ENCODE data around the gene UBE2QL1. TPM values are rescaled to one million over a fixed set of nuclear protein-coding genes. Genes with fewer than 3 reads are reported as not detected.

UBE2QL1 gene
- total RNA-seq, 1 experiment from 2014 or later, result not detected

GRCh38 chr5:6411141-6411540 lies 37.5 kb upstream of the UBE2QL1 start:
- H3K4me3 ChIP-seq (ENCODE audit: low read depth, low read length), result no peak overlapping the region
- intact Hi-C loops (cut with micrococcal nuclease; ENCODE audit: unreplicated experiment), result no loop called here
- H3K4me3 Mint-ChIP-seq (ENCODE audit: unreplicated experiment), result no peak overlapping the region
- DNase-seq, result no peak
- H3K4me1 Mint-ChIP-seq (ENCODE audit: low read depth, unreplicated experiment), result no peaks in the 10 kb centered on the region
- no TSS peak for BruUV-seq (replicated peaks)
- H3K4me1 ChIP-seq, result no peaks in the 10 kb centered on the region
- no peaks in the 10 kb centered on the region for H3K9me3 ChIP-seq
- H3K36me3 ChIP-seq (ENCODE audit: control insufficient read depth, insufficient read depth, low read length), result no peaks in the 10 kb centered on the region
- ChIA-PET POLR2A (no interaction called here), CTCF (no interaction called here)
- H3K27me3 Mint-ChIP-seq (ENCODE audit: insufficient read depth, unreplicated experiment), result peaks cover 18% of the 10 kb centered on the region
- no peaks in the 10 kb centered on the region for H3K9me3 Mint-ChIP-seq (ENCODE audit: unreplicated experiment)
- no peak overlapping the region for H3K27ac Mint-ChIP-seq (ENCODE audit: unreplicated experiment)
- TF ChIP-seq CTCF (IDR thresholded peaks at IDR 0.05; ENCODE audit: insufficient read depth in 1 of 2, low read depth in 1 of 2, low read length in 1 of 2, severe bottlenecking in 1 of 2, unreplicated experiment in 1 of 2), result no peak
- H3K27me3 ChIP-seq (replicated peaks; ENCODE audit: control insufficient read depth, insufficient read depth, low read length), result no peaks in the 10 kb centered on the region
- no peaks in the 10 kb centered on the region for H3K36me3 Mint-ChIP-seq (ENCODE audit: insufficient read depth, unreplicated experiment)

- Mint-ChIP-seq H3K4me1 (ENCODE audit: low read depth, unreplicated experiment) (no peaks in the 10 kb centered on the region), H3K36me3 (ENCODE audit: insufficient read depth, unreplicated experiment) (no peaks in the 10 kb centered on the region), H3K9me3 (ENCODE audit: unreplicated experiment) (no peaks in the 10 kb centered on the region), H3K27ac (ENCODE audit: unreplicated experiment) (no peak overlapping the region), H3K4me3 (ENCODE audit: unreplicated experiment) (no peak overlapping the region), H3K27me3 (ENCODE audit: insufficient read depth, unreplicated experiment) (peaks cover 20% of the 10 kb centered on the region)
- no peaks in the 10 kb centered on the region for H3K9me3 ChIP-seq
- TF ChIP-seq CTCF (IDR thresholded peaks at IDR 0.05; ENCODE audit: insufficient read depth in 1 of 2, low read depth in 1 of 2, low read length in 1 of 2, severe bottlenecking in 1 of 2, unreplicated experiment in 1 of 2), result no peak
- no peak for DNase-seq
- H3K36me3 ChIP-seq (ENCODE audit: control insufficient read depth, insufficient read depth, low read length), result no peaks in the 10 kb centered on the region
- no TSS peak for BruUV-seq (replicated peaks)
- H3K4me1 ChIP-seq, result no peaks in the 10 kb centered on the region
- intact Hi-C loops (cut with micrococcal nuclease; ENCODE audit: unreplicated experiment), result no loop called here
- no peak overlapping the region for H3K4me3 ChIP-seq (ENCODE audit: low read depth, low read length)
- CTCF ChIA-PET, result no interaction called here
- H3K27me3 ChIP-seq (replicated peaks; ENCODE audit: control insufficient read depth, insufficient read depth, low read length), result no peaks in the 10 kb centered on the region
- POLR2A ChIA-PET, result no interaction called here
These were observed 35.8 kb upstream of the UBE2QL1 start for GRCh38 chr5:6412811-6413210.

GRCh38 chr5:6417657-6418056 lies 31.0 kb upstream of the UBE2QL1 start:
- TF ChIP-seq CTCF (IDR thresholded peaks at IDR 0.05; ENCODE audit: insufficient read depth in 1 of 2, low read depth in 1 of 2, low read length in 1 of 2, severe bottlenecking in 1 of 2, unreplicated experiment in 1 of 2), result no peak
- Histone ChIP-seq H3K27me3 (replicated peaks; ENCODE audit: control insufficient read depth, insufficient read depth, low read length) (no peaks in the 10 kb centered on the region), H3K36me3 (ENCODE audit: control insufficient read depth, insufficient read depth, low read length) (no peaks in the 10 kb centered on the region), H3K4me1 (no peaks in the 10 kb centered on the region), H3K9me3 (no peaks in the 10 kb centered on the region), H3K4me3 (ENCODE audit: low read depth, low read length) (no peak overlapping the region)
- intact Hi-C loops (cut with micrococcal nuclease; ENCODE audit: unreplicated experiment), result no loop called here
- POLR2A ChIA-PET, result no interaction called here
- Mint-ChIP-seq H3K27me3 (ENCODE audit: insufficient read depth, unreplicated experiment) (peaks cover 23% of the 10 kb centered on the region), H3K36me3 (ENCODE audit: insufficient read depth, unreplicated experiment) (no peaks in the 10 kb centered on the region), H3K4me1 (ENCODE audit: low read depth, unreplicated experiment) (no peaks in the 10 kb centered on the region), H3K4me3 (ENCODE audit: unreplicated experiment) (no peak overlapping the region), H3K27ac (ENCODE audit: unreplicated experiment) (no peak overlapping the region), H3K9me3 (ENCODE audit: unreplicated experiment) (no peaks in the 10 kb centered on the region)
- CTCF ChIA-PET, result no interaction called here
- no TSS peak for BruUV-seq (replicated peaks)
- DNase-seq, result no peak
